ENCODE measurements around the gene LIN9.

DNA sequence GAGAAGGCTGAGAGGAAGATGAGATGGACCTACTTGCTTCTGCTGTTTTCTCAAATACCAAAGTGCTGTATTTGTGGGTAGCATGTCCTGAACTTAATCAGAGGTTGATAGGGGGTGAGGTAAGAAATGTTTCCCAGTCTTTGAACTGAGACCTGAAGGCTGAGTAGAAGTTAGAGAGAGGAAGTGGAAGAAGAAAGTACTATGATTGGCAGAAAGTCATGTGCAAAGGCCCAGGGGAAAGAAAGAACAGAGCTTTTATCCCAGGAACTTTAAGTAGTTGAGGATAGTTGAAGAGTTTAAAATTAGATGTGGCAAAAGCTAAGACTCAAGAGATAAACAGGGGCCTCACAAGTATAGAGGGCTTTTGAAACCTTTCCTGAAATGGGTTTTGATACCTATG lies 15.5 kb upstream of the LIN9 start:
- TF ChIP-seq, protein P1, sequence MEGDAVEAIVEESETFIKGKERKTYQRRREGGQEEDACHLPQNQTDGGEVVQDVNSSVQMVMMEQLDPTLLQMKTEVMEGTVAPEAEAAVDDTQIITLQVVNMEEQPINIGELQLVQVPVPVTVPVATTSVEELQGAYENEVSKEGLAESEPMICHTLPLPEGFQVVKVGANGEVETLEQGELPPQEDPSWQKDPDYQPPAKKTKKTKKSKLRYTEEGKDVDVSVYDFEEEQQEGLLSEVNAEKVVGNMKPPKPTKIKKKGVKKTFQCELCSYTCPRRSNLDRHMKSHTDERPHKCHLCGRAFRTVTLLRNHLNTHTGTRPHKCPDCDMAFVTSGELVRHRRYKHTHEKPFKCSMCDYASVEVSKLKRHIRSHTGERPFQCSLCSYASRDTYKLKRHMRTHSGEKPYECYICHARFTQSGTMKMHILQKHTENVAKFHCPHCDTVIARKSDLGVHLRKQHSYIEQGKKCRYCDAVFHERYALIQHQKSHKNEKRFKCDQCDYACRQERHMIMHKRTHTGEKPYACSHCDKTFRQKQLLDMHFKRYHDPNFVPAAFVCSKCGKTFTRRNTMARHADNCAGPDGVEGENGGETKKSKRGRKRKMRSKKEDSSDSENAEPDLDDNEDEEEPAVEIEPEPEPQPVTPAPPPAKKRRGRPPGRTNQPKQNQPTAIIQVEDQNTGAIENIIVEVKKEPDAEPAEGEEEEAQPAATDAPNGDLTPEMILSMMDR (IDR thresholded peaks at IDR 0.05): no peak
- no peak for TF ChIP-seq POLR2AphosphoS5 (IDR thresholded peaks at IDR 0.05)
